Activated CD8-positive, alpha-beta memory T cell treated with anti-CD3 and anti-CD28 coated beads, Interleukin-2, amount 50 U/mL, for 1 hour (primary cell): ENCODE measurements around the gene HOXC6.

ENCODE experiments used
- DNase-seq: peaks from one replicate; pipeline ENCODE4 v3.0.0-alpha.2; 2020; ENCODE audit errors: extremely low read depth

The HOXC6 gene

DNA sequence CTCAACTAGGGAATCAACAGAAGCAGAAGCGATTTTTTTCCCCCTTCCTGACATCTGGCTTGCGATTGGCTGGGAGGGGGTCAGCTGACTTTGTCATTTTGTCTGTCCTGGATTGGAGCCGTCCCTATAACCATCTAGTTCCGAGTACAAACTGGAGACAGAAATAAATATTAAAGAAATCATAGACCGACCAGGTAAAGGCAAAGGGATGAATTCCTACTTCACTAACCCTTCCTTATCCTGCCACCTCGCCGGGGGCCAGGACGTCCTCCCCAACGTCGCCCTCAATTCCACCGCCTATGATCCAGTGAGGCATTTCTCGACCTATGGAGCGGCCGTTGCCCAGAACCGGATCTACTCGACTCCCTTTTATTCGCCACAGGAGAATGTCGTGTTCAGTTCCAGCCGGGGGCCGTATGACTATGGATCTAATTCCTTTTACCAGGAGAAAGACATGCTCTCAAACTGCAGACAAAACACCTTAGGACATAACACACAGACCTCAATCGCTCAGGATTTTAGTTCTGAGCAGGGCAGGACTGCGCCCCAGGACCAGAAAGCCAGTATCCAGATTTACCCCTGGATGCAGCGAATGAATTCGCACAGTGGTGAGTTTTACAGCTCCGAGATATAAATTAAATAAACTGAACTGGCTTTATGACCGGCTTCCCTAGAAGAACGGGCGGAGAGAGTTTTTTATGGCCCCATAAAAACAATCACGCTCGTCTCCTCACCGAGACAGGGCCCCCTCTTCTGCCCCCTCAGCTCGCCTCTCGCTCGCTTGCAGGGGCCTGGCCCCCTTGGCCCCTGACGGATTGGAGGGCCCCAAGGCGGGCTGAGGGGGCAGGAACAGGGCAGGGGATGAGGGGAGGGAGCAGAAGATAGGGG is at the start of gene HOXC6:
HOXC6 (plus strand) TSS at position 127 of the 888 bp plus-strand sequence; CDS start at position 209, 82 bp downstream.
- no peak for DNase-seq

DNA sequence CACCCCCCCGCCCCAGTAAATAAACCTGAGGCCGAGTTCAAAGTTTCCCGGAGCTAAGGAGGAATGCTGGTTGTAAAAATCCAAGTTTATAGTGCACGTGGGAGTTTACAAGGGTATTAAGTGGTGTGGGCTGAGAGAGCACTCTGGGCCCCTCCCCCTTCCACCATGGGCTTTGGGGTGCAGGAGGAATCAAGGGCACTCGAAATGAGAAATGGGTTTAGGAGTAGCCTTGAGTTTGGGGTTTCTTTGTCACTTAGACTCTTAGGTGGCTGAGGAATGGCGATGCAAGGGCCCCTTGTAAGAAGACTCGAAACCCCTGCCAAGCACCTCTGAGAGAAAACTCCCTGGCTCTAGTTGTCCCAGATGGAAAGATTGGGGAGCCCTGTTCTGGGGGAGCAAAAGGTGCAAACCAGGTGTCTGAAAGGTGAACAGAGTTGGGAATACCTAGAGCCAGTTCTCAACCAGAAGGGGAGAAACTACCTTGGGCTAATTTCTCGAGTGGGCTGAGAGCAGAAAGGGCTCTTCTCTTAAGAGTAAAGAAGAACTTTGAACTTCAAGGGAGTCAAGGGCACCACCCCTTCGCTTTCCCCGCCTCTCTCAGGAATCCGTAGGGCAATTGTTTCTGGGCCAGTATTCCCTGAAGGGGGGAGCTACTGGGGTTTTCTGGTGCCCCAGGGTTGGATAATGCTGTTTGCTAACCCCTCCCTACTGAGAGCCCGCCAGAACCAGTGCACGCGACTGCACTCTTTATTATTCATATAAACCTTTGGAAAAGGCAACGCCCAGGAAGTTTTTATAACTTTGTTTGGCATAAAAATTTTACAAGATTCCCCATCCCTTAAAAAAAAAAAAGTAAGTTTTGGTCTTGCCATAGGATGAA is 49.5 kb upstream of the HOXC6 start:
- DNase-seq = no peak

DNA sequence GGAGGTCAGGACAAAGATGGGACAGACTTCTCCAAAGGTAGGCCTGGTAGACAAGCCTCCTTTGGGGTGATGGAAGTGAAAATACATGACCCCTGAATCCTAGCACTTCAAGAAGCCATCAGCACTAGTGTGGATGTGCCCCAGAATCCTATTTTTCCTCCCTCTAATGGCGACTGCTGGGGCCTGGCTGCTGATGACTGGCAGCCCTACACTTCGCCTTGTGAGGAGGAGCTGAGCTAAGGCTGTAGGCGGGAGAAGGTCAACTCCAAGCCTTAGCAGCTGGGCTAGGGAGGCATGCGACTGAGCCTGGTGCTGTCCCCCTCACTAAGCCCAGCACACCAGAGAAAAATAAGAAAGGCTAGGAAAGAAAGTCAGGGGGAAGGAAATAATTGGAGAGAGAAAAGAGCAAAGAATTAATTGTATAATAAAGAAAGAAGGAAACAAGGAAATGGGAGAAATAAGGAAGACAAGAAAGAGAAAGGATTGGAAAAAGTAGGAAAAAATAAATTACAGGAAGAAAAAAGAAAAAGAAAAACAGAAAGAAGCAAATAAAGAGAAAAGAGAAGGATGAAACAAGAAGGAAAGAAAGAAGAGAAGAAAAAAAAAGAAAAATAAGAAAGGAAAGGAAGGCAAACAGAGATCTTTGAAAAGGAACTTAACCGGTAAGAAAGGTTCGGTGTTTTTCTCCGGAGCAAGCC is 48.0 kb upstream of the HOXC6 start:
- no peak for DNase-seq

GRCh38 chr12:53980802-53981496 is 47.3 kb upstream of the HOXC6 start:
- DNase-seq = no peak

DNA sequence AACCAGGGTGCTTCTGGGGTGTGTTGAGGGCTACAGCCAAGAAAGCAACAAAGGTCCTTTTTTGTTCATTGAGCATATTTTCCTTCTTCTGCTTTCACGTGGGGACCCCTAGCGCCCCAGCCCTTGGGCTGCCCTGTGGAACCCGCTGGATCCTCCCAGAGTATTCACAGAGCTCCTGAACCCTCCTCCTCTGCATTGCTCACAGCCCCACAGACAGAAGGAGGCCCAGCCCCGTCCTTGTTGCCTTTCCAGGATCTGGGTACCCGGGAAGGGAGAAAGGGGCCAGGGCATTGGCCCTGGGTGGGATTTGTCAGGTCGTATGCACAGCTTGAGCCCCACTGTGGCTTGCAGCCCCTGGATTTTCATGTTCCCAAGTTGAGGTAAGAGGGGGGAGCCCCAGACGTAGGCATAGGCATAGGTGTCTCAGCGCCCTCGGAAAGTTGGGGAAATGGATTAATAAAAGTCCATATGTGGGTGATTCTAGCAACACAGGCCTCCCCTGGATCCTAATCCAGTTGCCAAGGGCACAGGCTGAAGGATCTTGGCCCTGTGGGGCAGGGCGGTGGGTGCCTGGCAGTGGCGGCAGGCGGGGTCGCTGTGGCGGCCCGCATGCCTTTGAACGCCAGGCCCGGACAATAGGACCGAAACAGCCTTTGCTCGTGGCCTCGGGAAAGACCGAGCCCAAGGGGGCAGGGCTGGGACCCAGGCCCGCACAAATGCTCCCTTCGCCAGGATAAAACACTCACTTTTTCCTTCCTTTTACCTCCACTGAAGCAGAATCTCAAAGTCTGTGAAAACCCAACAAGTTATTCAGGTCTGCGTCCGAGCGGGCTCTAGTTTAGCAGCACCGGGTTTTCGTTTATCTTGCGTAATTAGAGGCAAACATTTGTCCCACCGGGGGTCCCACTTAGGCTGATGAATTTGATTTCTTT is 46.3 kb upstream of the HOXC6 start:
- DNase-seq = no peak

- DNase-seq = no peak
Observed at GRCh38 chr12:53982648-53983567, 45.3 kb upstream of the HOXC6 start.

DNA sequence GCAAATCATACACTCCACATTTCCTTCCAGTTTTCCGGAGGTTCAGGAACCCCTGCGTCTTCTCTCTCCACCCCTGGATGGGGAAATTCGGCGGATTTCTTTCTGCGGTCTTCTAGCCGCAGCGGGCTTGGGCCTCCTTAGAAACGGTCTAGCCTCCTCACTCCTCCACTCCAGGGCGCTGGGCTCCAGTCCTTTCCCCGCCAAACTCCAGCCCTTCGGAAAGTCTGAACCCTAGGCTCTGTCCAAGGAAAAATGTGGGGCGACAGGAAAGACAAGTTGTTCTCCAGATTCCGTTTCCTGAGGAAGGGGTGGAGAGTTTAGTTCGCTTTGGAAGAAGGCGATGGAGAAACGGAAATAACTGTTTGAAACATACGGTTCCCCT is 44.7 kb upstream of the HOXC6 start:
- DNase-seq = no peak

GRCh38 chr12:53983950-53984572 is 44.2 kb upstream of the HOXC6 start:
- no peak for DNase-seq

GRCh38 chr12:53984901-53985691 is 43.1 kb upstream of the HOXC6 start, which contains the start of gene HOXC10:
Gene HOXC10, plus strand, starts transcription at chr12:53985146. Its CDS starts 114 bp downstream, at chr12:53985260.
- peak; percentile 55 for DNase-seq

DNA sequence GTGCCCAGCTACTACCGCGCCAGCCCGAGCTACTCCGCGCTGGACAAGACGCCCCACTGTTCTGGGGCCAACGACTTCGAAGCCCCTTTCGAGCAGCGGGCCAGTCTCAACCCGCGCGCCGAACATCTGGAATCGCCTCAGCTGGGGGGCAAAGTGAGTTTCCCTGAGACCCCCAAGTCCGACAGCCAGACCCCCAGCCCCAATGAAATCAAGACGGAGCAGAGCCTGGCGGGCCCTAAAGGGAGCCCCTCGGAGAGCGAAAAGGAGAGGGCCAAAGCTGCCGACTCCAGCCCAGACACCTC is 42.6 kb upstream of the HOXC6 start:
- DNase-seq = no peak

DNA sequence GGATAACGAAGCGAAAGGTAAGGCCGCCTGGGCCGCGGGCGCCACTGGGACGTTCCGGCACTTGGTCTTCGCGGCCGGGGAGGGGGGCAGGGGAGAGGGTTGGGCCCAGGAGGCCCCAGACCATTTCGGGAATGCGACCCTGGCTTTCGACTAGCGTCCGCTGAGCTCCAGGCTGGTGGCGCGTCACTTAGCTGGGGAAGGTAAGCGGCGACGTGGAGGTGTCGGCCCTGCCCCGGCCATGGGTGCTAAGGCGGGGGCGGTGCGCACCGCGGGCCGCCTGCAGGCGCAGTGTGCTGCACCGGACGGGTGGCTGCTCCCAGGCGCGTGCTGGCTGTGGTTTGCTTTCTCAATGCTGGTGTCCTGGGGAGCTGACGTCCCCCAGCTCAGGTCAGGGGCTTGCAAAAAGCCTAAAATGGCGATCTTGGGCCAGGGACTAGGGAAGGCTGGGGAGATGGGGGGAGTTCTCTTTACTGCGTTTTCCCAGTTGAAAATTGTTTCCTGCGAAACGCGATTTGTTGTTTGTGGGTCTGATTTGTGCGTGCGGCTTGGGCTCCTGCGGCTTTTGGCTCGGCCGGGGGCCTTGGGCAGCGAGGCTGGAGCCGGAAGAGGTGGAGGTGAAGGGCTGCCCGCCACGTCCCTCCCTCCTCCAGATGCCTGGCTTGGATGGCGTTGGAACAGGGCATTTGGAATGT is 42.1 kb upstream of the HOXC6 start:
- DNase-seq = no peak

GRCh38 chr12:53986686-53987483 is 41.4 kb upstream of the HOXC6 start:
- DNase-seq = no peak

DNA sequence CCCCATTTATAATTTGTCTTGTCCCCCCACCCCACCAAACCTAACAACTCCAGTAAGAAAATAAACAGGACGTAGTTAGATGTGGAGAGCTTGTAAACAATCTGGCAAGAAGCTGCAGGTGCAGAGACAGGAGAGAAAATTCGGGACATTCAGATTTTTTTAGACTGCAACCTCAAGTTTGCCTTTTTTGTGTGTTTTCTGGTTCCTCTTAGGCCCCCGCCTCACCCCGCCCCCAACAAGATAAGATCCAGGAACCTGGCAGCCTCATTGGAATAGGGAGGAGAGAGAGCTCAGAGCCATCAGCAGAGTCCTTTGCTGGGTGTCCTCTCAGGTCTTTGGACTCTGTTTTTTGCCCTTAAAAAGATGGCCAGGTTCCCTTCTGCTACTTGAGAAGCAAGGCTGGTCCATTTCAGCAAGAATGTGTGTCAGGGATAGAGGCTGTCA is 40.4 kb upstream of the HOXC6 start:
- DNase-seq = no peak

- no peak for DNase-seq
Observed at GRCh38 chr12:53988541-53989226, 39.6 kb upstream of the HOXC6 start.

GRCh38 chr12:53989227-53990113 is 38.8 kb upstream of the HOXC6 start:
- no peak for DNase-seq
